ENCODE measurements around the gene NAT8. TPM values are rescaled to one million over a fixed set of nuclear protein-coding genes. Genes with fewer than 3 reads are reported as not detected.

The NAT8 gene
- total RNA-seq, 1 experiment from 2014 or later: not detected

DNA sequence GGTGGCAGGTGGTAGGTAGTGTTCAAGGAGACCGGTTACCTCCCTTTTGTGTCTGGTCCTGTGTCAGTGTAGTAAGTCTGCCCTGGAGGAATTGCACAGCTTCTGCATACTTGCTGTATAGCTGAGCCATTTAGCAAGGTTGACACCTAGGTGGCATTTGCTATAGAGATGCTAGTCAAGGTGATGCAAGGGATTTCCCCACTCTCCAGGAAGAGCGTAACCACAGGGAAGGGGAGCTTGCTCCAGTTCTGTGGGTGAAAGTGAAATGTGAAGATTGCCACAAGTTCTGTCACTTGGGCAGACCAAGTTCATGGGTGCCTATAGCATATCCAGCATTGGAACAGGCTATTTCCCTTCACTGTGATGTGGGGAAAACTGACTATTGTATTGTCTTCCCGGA, 28.1 kb downstream of the NAT8 start:
- Histone ChIP-seq H3K4me1 (ENCODE audit: control insufficient read depth, insufficient read depth, low read length) (no peaks in the 10 kb centered on the region), H3K27ac (ENCODE audit: low read length) (no peak overlapping the region), H3K36me3 (ENCODE audit: control insufficient read depth, insufficient read depth, low read length) (no peaks in the 10 kb centered on the region), H3K4me3 (ENCODE audit: low read depth in 2 of 2, low read length in 2 of 2) (no peak overlapping the region), H3K27me3 (ENCODE audit: control insufficient read depth, insufficient read depth, low read length) (no peaks in the 10 kb centered on the region), H3K9me3 (ENCODE audit: control insufficient read depth, insufficient read depth, low read depth, low read length) (no peaks in the 10 kb centered on the region)
- no peak for ATAC-seq
- CTCF ChIA-PET: no interaction called here
- BruUV-seq (replicated peaks): no TSS peak
- no peak for DNase-seq (ENCODE audit: low read depth, low spot score)
- POLR2A ChIA-PET: no interaction called here
- no peak for TF ChIP-seq TCF7L2 (IDR thresholded peaks at IDR 0.05; ENCODE audit: low read depth, low read length)
- TF ChIP-seq, protein P1, sequence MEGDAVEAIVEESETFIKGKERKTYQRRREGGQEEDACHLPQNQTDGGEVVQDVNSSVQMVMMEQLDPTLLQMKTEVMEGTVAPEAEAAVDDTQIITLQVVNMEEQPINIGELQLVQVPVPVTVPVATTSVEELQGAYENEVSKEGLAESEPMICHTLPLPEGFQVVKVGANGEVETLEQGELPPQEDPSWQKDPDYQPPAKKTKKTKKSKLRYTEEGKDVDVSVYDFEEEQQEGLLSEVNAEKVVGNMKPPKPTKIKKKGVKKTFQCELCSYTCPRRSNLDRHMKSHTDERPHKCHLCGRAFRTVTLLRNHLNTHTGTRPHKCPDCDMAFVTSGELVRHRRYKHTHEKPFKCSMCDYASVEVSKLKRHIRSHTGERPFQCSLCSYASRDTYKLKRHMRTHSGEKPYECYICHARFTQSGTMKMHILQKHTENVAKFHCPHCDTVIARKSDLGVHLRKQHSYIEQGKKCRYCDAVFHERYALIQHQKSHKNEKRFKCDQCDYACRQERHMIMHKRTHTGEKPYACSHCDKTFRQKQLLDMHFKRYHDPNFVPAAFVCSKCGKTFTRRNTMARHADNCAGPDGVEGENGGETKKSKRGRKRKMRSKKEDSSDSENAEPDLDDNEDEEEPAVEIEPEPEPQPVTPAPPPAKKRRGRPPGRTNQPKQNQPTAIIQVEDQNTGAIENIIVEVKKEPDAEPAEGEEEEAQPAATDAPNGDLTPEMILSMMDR (IDR thresholded peaks at IDR 0.05): no peak
- TF ChIP-seq, protein P2, sequence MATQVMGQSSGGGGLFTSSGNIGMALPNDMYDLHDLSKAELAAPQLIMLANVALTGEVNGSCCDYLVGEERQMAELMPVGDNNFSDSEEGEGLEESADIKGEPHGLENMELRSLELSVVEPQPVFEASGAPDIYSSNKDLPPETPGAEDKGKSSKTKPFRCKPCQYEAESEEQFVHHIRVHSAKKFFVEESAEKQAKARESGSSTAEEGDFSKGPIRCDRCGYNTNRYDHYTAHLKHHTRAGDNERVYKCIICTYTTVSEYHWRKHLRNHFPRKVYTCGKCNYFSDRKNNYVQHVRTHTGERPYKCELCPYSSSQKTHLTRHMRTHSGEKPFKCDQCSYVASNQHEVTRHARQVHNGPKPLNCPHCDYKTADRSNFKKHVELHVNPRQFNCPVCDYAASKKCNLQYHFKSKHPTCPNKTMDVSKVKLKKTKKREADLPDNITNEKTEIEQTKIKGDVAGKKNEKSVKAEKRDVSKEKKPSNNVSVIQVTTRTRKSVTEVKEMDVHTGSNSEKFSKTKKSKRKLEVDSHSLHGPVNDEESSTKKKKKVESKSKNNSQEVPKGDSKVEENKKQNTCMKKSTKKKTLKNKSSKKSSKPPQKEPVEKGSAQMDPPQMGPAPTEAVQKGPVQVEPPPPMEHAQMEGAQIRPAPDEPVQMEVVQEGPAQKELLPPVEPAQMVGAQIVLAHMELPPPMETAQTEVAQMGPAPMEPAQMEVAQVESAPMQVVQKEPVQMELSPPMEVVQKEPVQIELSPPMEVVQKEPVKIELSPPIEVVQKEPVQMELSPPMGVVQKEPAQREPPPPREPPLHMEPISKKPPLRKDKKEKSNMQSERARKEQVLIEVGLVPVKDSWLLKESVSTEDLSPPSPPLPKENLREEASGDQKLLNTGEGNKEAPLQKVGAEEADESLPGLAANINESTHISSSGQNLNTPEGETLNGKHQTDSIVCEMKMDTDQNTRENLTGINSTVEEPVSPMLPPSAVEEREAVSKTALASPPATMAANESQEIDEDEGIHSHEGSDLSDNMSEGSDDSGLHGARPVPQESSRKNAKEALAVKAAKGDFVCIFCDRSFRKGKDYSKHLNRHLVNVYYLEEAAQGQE (IDR thresholded peaks at IDR 0.05; ENCODE audit: insufficient read depth in 1 of 2, low read depth in 2 of 2, low read length in 1 of 2): no peak
- TF ChIP-seq POLR2AphosphoS5 (IDR thresholded peaks at IDR 0.05; ENCODE audit: low read depth, low read length): no peak
- TF ChIP-seq SIN3A (IDR thresholded peaks at IDR 0.05; ENCODE audit: borderline replicate concordance, insufficient read depth, low read depth, low read length): no peak
- intact Hi-C loops (cut with micrococcal nuclease; ENCODE audit: unreplicated experiment): no loop called here
- in situ Hi-C loops (cut with HindIII; ENCODE audit: low pct_unique_long_range_greater_than_20kb, low sequenced_read_pairs): no loop called here

DNA sequence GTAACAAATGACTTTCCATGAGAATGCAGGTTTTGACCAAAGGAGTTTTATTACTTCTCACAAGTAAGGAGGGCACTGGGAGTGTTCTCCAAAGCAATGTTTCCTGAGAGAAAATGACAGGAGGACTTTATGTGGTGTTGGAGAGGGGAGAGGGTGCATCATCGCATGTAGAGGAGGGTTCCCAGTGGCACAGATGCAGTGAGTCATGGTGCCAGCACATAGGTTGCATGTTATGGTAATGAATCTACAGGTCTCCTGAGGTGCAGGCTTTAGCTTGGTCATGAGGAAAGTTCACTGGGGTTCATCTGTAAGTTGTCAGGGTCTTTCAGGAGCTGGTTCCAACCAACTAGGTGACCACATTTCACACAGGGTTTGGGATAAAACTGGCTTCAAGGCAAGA, 30.4 kb downstream of the NAT8 start:
- no peak for DNase-seq (ENCODE audit: low read depth, low spot score)
- ATAC-seq: no peak

More for the DNA sequence above, 30.4 kb downstream of the NAT8 start:
- Histone ChIP-seq H3K36me3 (ENCODE audit: control insufficient read depth, insufficient read depth, low read length) (no peaks in the 10 kb centered on the region), H3K27ac (ENCODE audit: low read length) (no peak overlapping the region), H3K9me3 (ENCODE audit: control insufficient read depth, insufficient read depth, low read depth, low read length) (no peaks in the 10 kb centered on the region), H3K27me3 (ENCODE audit: control insufficient read depth, insufficient read depth, low read length) (no peaks in the 10 kb centered on the region), H3K4me1 (ENCODE audit: control insufficient read depth, insufficient read depth, low read length) (no peaks in the 10 kb centered on the region), H3K4me3 (ENCODE audit: low read depth in 2 of 2, low read length in 2 of 2) (no peak overlapping the region)
- intact Hi-C loops (cut with micrococcal nuclease; ENCODE audit: unreplicated experiment) (no loop called here), in situ Hi-C loops (cut with HindIII; ENCODE audit: low pct_unique_long_range_greater_than_20kb, low sequenced_read_pairs) (no loop called here)
- no TSS peak for BruUV-seq (replicated peaks)
- POLR2A ChIA-PET: no interaction called here
- TF ChIP-seq SIN3A (IDR thresholded peaks at IDR 0.05; ENCODE audit: borderline replicate concordance, insufficient read depth, low read depth, low read length) (no peak), POLR2AphosphoS5 (IDR thresholded peaks at IDR 0.05; ENCODE audit: low read depth, low read length) (no peak), TCF7L2 (IDR thresholded peaks at IDR 0.05; ENCODE audit: low read depth, low read length) (no peak)
- TF ChIP-seq, protein P2 (IDR thresholded peaks at IDR 0.05; ENCODE audit: insufficient read depth in 1 of 2, low read depth in 2 of 2, low read length in 1 of 2): no peak
- TF ChIP-seq, protein P1 (IDR thresholded peaks at IDR 0.05): no peak
- CTCF ChIA-PET: no interaction called here
